ENCODE results near the gene NRIP1.

Gene NRIP1

GRCh38 chr21:15088488-15088887, 23.7 kb upstream of the NRIP1 start:
- DNase-seq (ENCODE audit: extremely low read depth, low read depth), result no peak
- TF ChIP-seq CTCF (IDR thresholded peaks at IDR 0.05; ENCODE audit: low read depth, low read length, missing control alignments), result no peak
- no peak overlapping the region for H3K4me3 ChIP-seq (replicated peaks; ENCODE audit: low read depth, low read length)

- no peak for DNase-seq (ENCODE audit: extremely low read depth, low read depth)
- no peak overlapping the region for H3K4me3 ChIP-seq (replicated peaks; ENCODE audit: low read depth, low read length)
- TF ChIP-seq CTCF (IDR thresholded peaks at IDR 0.05; ENCODE audit: low read depth, low read length, missing control alignments), result no peak
Observed at GRCh38 chr21:15084668-15085067, 19.9 kb upstream of the NRIP1 start.

GRCh38 chr21:15080526-15080925, 15.7 kb upstream of the NRIP1 start:
- H3K4me3 ChIP-seq (replicated peaks; ENCODE audit: low read depth, low read length), result no peak overlapping the region
- TF ChIP-seq CTCF (IDR thresholded peaks at IDR 0.05; ENCODE audit: low read depth, low read length, missing control alignments), result no peak
- no peak for DNase-seq (ENCODE audit: extremely low read depth, low read depth)

GRCh38 chr21:15079269-15079668, 14.5 kb upstream of the NRIP1 start:
- no peak overlapping the region for H3K4me3 ChIP-seq (replicated peaks; ENCODE audit: low read depth, low read length)
- DNase-seq (ENCODE audit: extremely low read depth, low read depth), result no peak
- TF ChIP-seq CTCF (IDR thresholded peaks at IDR 0.05; ENCODE audit: low read depth, low read length, missing control alignments), result no peak

GRCh38 chr21:15078180-15078579, 13.4 kb upstream of the NRIP1 start:
- no peak for DNase-seq (ENCODE audit: extremely low read depth, low read depth)
- no peak for TF ChIP-seq CTCF (IDR thresholded peaks at IDR 0.05; ENCODE audit: low read depth, low read length, missing control alignments)
- H3K4me3 ChIP-seq (replicated peaks; ENCODE audit: low read depth, low read length), result no peak overlapping the region

GRCh38 chr21:15077529-15078145, 12.8 kb upstream of the NRIP1 start:
- TF ChIP-seq CTCF (IDR thresholded peaks at IDR 0.05; ENCODE audit: low read depth, low read length, missing control alignments), result no peak
- DNase-seq (ENCODE audit: extremely low read depth, low read depth), result no peak
- H3K4me3 ChIP-seq (replicated peaks; ENCODE audit: low read depth, low read length), result no peak overlapping the region

- DNase-seq (ENCODE audit: extremely low read depth, low read depth), result no peak
- H3K4me3 ChIP-seq (replicated peaks; ENCODE audit: low read depth, low read length), result no peak overlapping the region
- TF ChIP-seq CTCF (IDR thresholded peaks at IDR 0.05; ENCODE audit: low read depth, low read length, missing control alignments), result no peak
Observed at GRCh38 chr21:15076730-15077129, 11.9 kb upstream of the NRIP1 start.
